Skeletal muscle satellite cell (primary cell): ENCODE data around the gene NBPF3.

Experiments used
- H3K27me3 ChIP-seq: 2 replicates; pipeline ENCODE4 v1.7.0; 2013; ENCODE audit warnings: low read length; ENCODE audit not compliant: control insufficient read depth, insufficient read depth
- H3K36me3 ChIP-seq: 2 replicates; pipeline ENCODE4 v1.7.0; 2013; ENCODE audit warnings: mild to moderate bottlenecking, control low read depth, low read length; ENCODE audit not compliant: insufficient read depth
- H3K4me1 ChIP-seq: 2 replicates; pipeline ENCODE4 v1.7.0; 2013; ENCODE audit warnings: low read length; ENCODE audit not compliant: control insufficient read depth, insufficient read depth
- H3K4me2 ChIP-seq: 2 replicates; pipeline ENCODE4 v1.7.0; 2013; ENCODE audit warnings: mild to moderate bottlenecking, low read length
- H3K4me3 ChIP-seq: 2 replicates; pipeline ENCODE4 v1.7.0; 2013; ENCODE audit warnings: low read length
- H3K9ac ChIP-seq: 2 replicates; pipeline ENCODE4 v1.7.0; 2013; ENCODE audit warnings: mild to moderate bottlenecking, low read depth, low read length, moderate library complexity
- H3K9me3 ChIP-seq: replicated peaks from 2 replicates; pipeline ENCODE4 v1.7.0; 2013; ENCODE audit warnings: mild to moderate bottlenecking, control low read depth, low read length

The NBPF3 gene

DNA sequence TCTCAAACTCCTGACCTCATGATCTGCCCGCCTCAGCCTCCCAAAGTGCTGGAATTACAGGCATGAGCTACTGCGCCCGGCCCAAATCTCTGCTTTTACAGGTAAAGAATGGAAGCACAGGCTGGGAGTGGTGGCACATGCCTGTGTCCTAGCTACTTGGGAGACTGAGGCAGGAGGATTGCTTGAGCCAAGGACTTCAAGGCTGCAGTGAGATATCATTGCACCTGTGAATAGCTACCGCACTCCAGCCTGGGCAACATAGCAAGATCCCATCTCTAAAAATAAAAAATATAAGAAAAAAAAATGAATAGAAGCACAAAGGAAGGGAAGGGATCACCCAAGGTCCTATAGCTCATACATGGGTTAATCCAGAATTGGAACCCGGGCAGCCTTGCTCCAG lies 84.3 kb downstream of the NBPF3 start:
- Histone ChIP-seq H3K4me3 (no peak overlapping the region), H3K9me3 (no peaks in the 10 kb centered on the region), H3K36me3 (no peaks in the 10 kb centered on the region), H3K4me2 (no peak overlapping the region), H3K9ac (no peak overlapping the region), H3K4me1 (peaks cover 7% of the 10 kb centered on the region), H3K27me3 (no peaks in the 10 kb centered on the region)

DNA sequence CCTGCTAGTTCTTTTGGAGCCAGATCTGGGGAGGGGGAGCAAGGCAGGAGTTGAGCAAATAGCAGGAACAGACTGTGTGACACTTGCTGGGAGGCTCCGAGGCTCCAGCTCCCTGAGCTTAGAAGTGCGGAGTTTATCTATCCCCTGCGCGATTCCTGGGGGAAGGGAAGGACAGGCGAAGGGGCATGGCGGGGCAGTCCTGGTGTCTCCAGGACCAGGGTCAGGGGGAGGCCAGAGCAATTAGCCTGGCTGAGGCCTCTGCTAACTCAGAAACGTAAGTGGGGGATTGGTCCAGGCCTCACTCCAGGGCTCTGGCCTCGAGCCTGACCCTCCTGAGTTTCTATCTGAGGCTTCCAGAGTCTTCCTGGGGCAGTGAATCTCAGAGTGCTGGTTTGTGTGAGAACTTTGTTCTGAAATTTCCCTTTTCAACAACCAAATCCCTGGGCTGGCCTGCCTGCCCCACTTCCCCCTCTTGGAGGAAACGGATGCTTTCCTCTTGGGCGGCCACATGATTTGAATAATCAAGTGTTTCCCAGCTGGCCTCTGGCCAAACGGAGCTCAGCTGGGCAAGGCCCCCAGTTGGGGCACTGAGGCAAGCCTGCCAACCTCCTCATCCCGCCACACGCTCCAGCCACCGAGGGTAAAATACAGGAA lies 84.9 kb downstream of the NBPF3 start:
- Histone ChIP-seq H3K36me3 (no peaks in the 10 kb centered on the region), H3K4me3 (no peak overlapping the region), H3K27me3 (no peaks in the 10 kb centered on the region), H3K4me2 (no peak overlapping the region), H3K4me1 (peaks cover 7% of the 10 kb centered on the region), H3K9ac (no peak overlapping the region), H3K9me3 (no peaks in the 10 kb centered on the region)

DNA sequence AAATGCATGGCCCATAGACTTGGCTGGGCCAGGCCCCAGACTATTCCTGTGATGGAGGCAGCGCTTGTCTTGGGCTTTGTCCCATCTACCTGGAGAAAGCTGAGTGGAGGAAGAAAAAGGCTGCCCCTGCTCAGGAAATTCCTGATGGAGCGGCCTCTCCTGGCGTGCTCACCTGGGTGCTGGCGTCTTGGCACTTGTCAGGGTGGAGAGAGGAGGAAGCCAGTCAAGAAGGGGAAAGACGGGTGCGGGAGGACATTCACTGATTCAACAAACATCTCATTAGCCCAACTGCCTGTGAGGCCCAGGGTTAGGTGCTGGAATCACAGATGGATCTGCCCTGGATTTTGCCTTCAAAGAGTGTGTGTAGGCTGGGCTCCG lies 85.4 kb downstream of the NBPF3 start:
- Histone ChIP-seq H3K4me1 (peaks cover 7% of the 10 kb centered on the region), H3K9me3 (no peaks in the 10 kb centered on the region), H3K9ac (no peak overlapping the region), H3K27me3 (no peaks in the 10 kb centered on the region), H3K4me2 (no peak overlapping the region), H3K4me3 (no peak overlapping the region), H3K36me3 (no peaks in the 10 kb centered on the region)

DNA sequence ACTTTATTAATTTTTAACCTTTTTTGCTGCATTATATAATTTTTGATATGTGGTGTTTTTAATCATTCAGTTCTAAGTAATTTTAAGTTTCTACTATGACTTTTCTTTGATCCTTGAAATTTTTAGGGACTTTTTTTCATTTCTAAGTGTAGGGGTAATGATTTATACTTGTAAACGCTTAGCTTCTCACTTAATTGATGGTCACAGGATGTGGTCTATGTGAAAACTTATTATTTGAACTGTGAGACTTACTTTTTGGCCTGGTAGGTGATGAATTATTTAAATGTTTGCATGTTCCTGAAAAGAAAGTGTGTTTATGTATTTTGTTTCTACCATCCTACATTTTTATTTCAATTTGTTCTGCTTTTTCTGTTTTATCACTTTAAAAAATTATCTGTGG lies 86.5 kb downstream of the NBPF3 start:
- Histone ChIP-seq H3K4me1 (no peaks in the 10 kb centered on the region), H3K9ac (no peak overlapping the region), H3K36me3 (no peaks in the 10 kb centered on the region), H3K4me2 (no peak overlapping the region), H3K4me3 (no peak overlapping the region), H3K9me3 (no peaks in the 10 kb centered on the region), H3K27me3 (no peaks in the 10 kb centered on the region)

DNA sequence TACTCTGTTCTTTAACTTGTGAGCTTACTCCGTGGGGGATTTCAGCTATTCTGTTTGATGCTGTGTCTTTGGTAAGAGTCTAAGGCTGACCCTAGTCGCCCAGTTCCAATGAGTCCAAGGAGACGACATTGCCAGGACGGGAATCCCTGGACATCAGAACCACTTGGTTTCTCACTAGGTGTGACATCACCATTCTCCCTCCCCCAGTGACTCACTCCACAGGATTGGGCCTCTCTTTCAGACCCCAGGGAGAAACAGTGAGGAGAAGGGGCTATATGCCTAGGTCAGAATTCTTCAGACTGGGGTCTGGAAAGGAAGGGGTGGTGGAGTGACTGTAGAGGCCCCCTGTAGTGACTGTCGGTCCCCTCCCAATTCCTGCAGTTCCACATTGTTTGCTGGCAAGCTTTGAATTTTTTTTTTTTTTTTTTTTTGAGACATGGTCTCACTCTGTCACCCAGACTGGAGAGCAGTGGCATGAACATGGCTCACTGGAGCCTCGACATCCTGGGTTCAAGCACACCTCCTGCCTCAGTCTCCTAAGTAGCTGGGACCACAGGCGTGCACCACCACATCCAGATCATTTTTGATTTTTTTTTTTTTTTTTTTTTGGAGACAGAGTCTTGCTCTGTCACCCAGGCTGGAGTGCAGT lies 90.6 kb downstream of the NBPF3 start:
- Histone ChIP-seq H3K27me3 (no peaks in the 10 kb centered on the region), H3K9me3 (no peaks in the 10 kb centered on the region), H3K4me1 (no peaks in the 10 kb centered on the region), H3K36me3 (no peaks in the 10 kb centered on the region), H3K4me3 (no peak overlapping the region), H3K9ac (no peak overlapping the region), H3K4me2 (no peak overlapping the region)

DNA sequence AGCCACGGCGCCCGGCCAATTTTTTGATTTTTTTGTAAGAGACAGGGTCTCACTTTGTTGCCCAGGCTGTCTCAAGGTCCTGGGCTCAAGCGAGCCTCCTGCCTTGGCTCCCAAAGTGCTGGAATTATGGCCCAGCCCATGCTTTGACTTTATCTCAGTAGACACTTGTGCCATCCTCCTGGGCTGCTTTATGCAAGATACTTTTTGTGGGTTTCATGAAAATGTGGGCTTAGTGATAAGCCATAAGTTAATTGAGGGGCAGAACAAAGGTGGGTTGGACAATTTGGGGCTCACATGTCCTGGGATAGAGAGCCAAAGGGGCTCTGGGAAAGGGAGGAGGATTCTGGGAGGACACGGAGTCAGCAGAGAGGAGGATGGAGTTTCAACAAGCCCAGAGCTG lies 91.3 kb downstream of the NBPF3 start:
- no peaks in the 10 kb centered on the region for H3K36me3 ChIP-seq
- no peaks in the 10 kb centered on the region for H3K4me1 ChIP-seq
- H3K9ac ChIP-seq: no peak overlapping the region
- H3K9me3 ChIP-seq: no peaks in the 10 kb centered on the region
- H3K27me3 ChIP-seq: no peaks in the 10 kb centered on the region
- H3K4me3 ChIP-seq: no peak overlapping the region
- H3K4me2 ChIP-seq: no peak overlapping the region

DNA sequence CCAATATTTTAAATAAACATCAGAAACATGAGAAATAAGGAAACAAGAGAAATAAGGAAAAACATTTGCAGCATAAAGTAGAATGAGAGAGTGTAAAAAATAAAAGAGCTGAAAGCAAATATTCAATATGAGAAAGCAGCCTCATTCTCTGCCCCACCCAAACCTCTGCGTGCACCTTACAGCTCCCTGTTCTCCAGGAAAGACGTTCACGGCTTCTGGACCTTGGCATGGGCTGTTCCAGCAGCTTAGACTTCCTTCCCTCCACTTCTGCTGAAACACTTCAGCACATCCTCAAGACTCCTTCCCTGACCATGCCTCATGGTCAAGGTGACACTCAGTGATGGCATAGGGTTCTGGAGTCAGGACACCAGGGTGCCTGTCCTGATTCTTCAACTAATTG lies 92.6 kb downstream of the NBPF3 start:
- no peaks in the 10 kb centered on the region for H3K27me3 ChIP-seq
- no peak overlapping the region for H3K9ac ChIP-seq
- H3K4me2 ChIP-seq: no peak overlapping the region
- H3K9me3 ChIP-seq: no peaks in the 10 kb centered on the region
- H3K4me1 ChIP-seq: peaks cover under 1% of the 10 kb centered on the region
- H3K36me3 ChIP-seq: no peaks in the 10 kb centered on the region
- no peak overlapping the region for H3K4me3 ChIP-seq

DNA sequence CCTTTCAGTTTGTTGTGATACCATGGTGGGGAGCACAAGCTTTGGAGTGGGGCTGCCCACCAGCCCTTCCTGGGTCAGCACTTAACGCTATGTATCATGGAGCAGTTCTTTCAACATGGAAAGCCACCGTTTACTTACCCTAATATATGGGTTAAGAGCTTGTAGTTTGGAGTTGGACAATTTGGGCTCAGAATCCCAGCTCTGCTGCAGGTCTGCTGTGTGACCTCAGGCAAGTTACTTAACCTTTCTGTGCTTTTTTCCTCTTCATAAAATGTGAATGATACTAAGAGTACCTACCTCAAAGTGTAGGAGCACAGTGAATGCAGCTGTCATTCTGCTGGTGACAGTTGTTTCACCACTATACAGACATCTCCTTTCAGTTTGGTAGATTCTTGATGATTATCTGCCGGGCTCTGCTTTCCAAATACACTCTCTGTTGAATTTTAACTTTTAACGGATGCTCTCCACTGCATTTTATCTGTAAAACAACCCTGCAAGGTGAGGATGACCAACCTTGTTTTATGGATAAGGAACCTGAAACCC lies 93.1 kb downstream of the NBPF3 start:
- peaks cover 6% of the 10 kb centered on the region for H3K4me1 ChIP-seq
- H3K9ac ChIP-seq: no peak overlapping the region
- H3K4me2 ChIP-seq: no peak overlapping the region
- H3K36me3 ChIP-seq: no peaks in the 10 kb centered on the region
- H3K27me3 ChIP-seq: no peaks in the 10 kb centered on the region
- H3K9me3 ChIP-seq: no peaks in the 10 kb centered on the region
- no peak overlapping the region for H3K4me3 ChIP-seq

DNA sequence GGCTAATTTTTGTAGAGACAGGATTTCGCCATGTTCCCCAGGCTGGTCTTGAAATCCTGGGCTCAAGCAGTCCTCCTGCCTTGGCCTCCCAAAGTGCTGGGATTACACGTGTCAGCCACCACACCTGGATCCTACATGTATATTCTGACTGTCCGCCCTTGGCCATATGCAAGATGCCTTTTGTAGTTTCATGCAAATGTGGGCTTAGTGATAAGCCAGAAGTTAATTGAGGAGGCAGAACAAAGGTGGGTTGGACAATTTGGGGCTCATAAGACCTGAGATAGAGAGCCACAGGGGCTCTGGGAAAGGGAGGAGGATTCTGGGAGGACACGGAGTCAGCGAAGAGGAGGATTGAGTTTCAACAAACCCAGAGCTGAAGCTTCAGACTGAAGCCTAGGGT lies 94.2 kb downstream of the NBPF3 start:
- H3K4me2 ChIP-seq: no peak overlapping the region

More for the DNA sequence above, 94.2 kb downstream of the NBPF3 start:
- Histone ChIP-seq H3K27me3 (no peaks in the 10 kb centered on the region), H3K9me3 (no peaks in the 10 kb centered on the region), H3K4me3 (no peak overlapping the region), H3K36me3 (no peaks in the 10 kb centered on the region), H3K4me1 (peaks cover 10% of the 10 kb centered on the region), H3K9ac (no peak overlapping the region)
